ENCODE results near the gene CDH20. TPM values are rescaled to one million over a fixed set of nuclear protein-coding genes. Genes with fewer than 3 reads are reported as not detected.

The CDH20 gene
- total and polyA plus RNA-seq, 2 donors from 2014 or later: 0.16 to 0.30 TPM

- Histone ChIP-seq H3K27me3 (ENCODE audit: control insufficient read depth, insufficient read depth, low read length) (no peaks in the 10 kb centered on the region), H3K9me3 (ENCODE audit: control insufficient read depth in 2 of 3, insufficient read depth in 1 of 3, low read length in 3 of 3) (no peaks in the 10 kb centered on the region), H3K9ac (ENCODE audit: low read length in 3 of 3) (no peak overlapping the region), H3K4me3 (ENCODE audit: low read length in 3 of 3) (no peak overlapping the region), H3K27ac (ENCODE audit: low read depth in 2 of 2, low read length in 2 of 2) (no peak overlapping the region), H3K4me1 (ENCODE audit: control insufficient read depth in 2 of 3, insufficient read depth in 2 of 3, low read depth in 1 of 3, low read length in 3 of 3) (no peaks in the 10 kb centered on the region), H3K36me3 (ENCODE audit: control insufficient read depth in 2 of 3, insufficient read depth in 3 of 3, low read length in 3 of 3) (no peaks in the 10 kb centered on the region)
- intact Hi-C loops (cut with DNase I): no loop called here
- FAIRE-seq (no peak), DNase-seq (no peak)
- TF ChIP-seq CTCF (IDR thresholded peaks at IDR 0.05; ENCODE audit: borderline replicate concordance, extremely low read depth, insufficient read depth): no peak
Measured at GRCh38 chr18:61471541-61471940, 138.3 kb downstream of the CDH20 start.

GRCh38 chr18:61471942-61472341, 138.7 kb downstream of the CDH20 start:
- no peak for TF ChIP-seq CTCF (IDR thresholded peaks at IDR 0.05; ENCODE audit: borderline replicate concordance, extremely low read depth, insufficient read depth)
- H3K27ac ChIP-seq (ENCODE audit: low read depth in 2 of 2, low read length in 2 of 2): no peak overlapping the region
- no peak overlapping the region for H3K4me3 ChIP-seq (ENCODE audit: low read length in 3 of 3)
- H3K27me3 ChIP-seq (ENCODE audit: control insufficient read depth, insufficient read depth, low read length): no peaks in the 10 kb centered on the region
- no peak overlapping the region for H3K9ac ChIP-seq (ENCODE audit: low read length in 3 of 3)
- FAIRE-seq (no peak), DNase-seq (no peak)
- no peaks in the 10 kb centered on the region for H3K36me3 ChIP-seq (ENCODE audit: control insufficient read depth in 2 of 3, insufficient read depth in 3 of 3, low read length in 3 of 3)
- no peaks in the 10 kb centered on the region for H3K4me1 ChIP-seq (ENCODE audit: control insufficient read depth in 2 of 3, insufficient read depth in 2 of 3, low read depth in 1 of 3, low read length in 3 of 3)
- intact Hi-C loops (cut with DNase I): no loop called here
- no peaks in the 10 kb centered on the region for H3K9me3 ChIP-seq (ENCODE audit: control insufficient read depth in 2 of 3, insufficient read depth in 1 of 3, low read length in 3 of 3)

- Histone ChIP-seq H3K36me3 (ENCODE audit: control insufficient read depth in 2 of 3, insufficient read depth in 3 of 3, low read length in 3 of 3) (no peaks in the 10 kb centered on the region), H3K27ac (ENCODE audit: low read depth in 2 of 2, low read length in 2 of 2) (no peak overlapping the region), H3K4me1 (ENCODE audit: control insufficient read depth in 2 of 3, insufficient read depth in 2 of 3, low read depth in 1 of 3, low read length in 3 of 3) (no peaks in the 10 kb centered on the region), H3K9ac (ENCODE audit: low read length in 3 of 3) (no peak overlapping the region), H3K27me3 (ENCODE audit: control insufficient read depth, insufficient read depth, low read length) (no peaks in the 10 kb centered on the region), H3K9me3 (ENCODE audit: control insufficient read depth in 2 of 3, insufficient read depth in 1 of 3, low read length in 3 of 3) (no peaks in the 10 kb centered on the region), H3K4me3 (ENCODE audit: low read length in 3 of 3) (no peak overlapping the region)
- TF ChIP-seq CTCF (IDR thresholded peaks at IDR 0.05; ENCODE audit: borderline replicate concordance, extremely low read depth, insufficient read depth): no peak
- intact Hi-C loops (cut with DNase I): no loop called here
- no peak for DNase-seq
- FAIRE-seq: no peak
Measured at GRCh38 chr18:61474341-61474740, 141.1 kb downstream of the CDH20 start.

GRCh38 chr18:61474918-61475317, 141.7 kb downstream of the CDH20 start:
- intact Hi-C loops (cut with DNase I): no loop called here
- FAIRE-seq (no peak), DNase-seq (no peak)
- no peak overlapping the region for H3K9ac ChIP-seq (ENCODE audit: low read length in 3 of 3)
- no peak for TF ChIP-seq CTCF (IDR thresholded peaks at IDR 0.05; ENCODE audit: borderline replicate concordance, extremely low read depth, insufficient read depth)
- H3K27ac ChIP-seq (ENCODE audit: low read depth in 2 of 2, low read length in 2 of 2): no peak overlapping the region
- H3K4me3 ChIP-seq (ENCODE audit: low read length in 3 of 3): no peak overlapping the region
- no peaks in the 10 kb centered on the region for H3K27me3 ChIP-seq (ENCODE audit: control insufficient read depth, insufficient read depth, low read length)
- H3K4me1 ChIP-seq (ENCODE audit: control insufficient read depth in 2 of 3, insufficient read depth in 2 of 3, low read depth in 1 of 3, low read length in 3 of 3): no peaks in the 10 kb centered on the region
- H3K36me3 ChIP-seq (ENCODE audit: control insufficient read depth in 2 of 3, insufficient read depth in 3 of 3, low read length in 3 of 3): no peaks in the 10 kb centered on the region
- H3K9me3 ChIP-seq (ENCODE audit: control insufficient read depth in 2 of 3, insufficient read depth in 1 of 3, low read length in 3 of 3): no peaks in the 10 kb centered on the region
